ELF-1 (cell line): Measurements from ENCODE around the gene AIRE.

Experiments
- DNase-seq: peaks from one replicate; pipeline ENCODE4 v3.0.0-alpha.2; 2016; ENCODE audit warnings: low read depth, low spot score

Gene AIRE

GRCh38 chr21:44304877-44305293 lies 19.2 kb downstream of the AIRE start:
- DNase-seq = peak; percentile 69

GRCh38 chr21:44305691-44306090 lies 20.0 kb downstream of the AIRE start:
- no peak for DNase-seq

GRCh38 chr21:44306936-44307704 lies 21.4 kb downstream of the AIRE start:
- DNase-seq = peak; percentile 25

- no peak for DNase-seq
These were observed 25.2 kb downstream of the AIRE start for GRCh38 chr21:44310628-44311507.

GRCh38 chr21:44312089-44312488 lies 26.4 kb downstream of the AIRE start:
- DNase-seq = no peak

GRCh38 chr21:44312716-44313115 lies 27.0 kb downstream of the AIRE start:
- DNase-seq = no peak

GRCh38 chr21:44313451-44313850 lies 27.8 kb downstream of the AIRE start:
- DNase-seq = no peak

GRCh38 chr21:44314128-44314527 lies 28.5 kb downstream of the AIRE start:
- no peak for DNase-seq

- DNase-seq = no peak
These were observed 28.9 kb downstream of the AIRE start for GRCh38 chr21:44314561-44314960.

- no peak for DNase-seq
These were observed 30.1 kb downstream of the AIRE start for GRCh38 chr21:44315691-44316203.

- no peak for DNase-seq
These were observed 30.7 kb downstream of the AIRE start for GRCh38 chr21:44316277-44316900.

GRCh38 chr21:44317241-44317782 lies 31.6 kb downstream of the AIRE start:
- no peak for DNase-seq

- no peak for DNase-seq
These were observed 32.2 kb downstream of the AIRE start for GRCh38 chr21:44317871-44318270.

- no peak for DNase-seq
These were observed 33.0 kb downstream of the AIRE start for GRCh38 chr21:44318489-44319285.

- DNase-seq = no peak
These were observed 33.9 kb downstream of the AIRE start for GRCh38 chr21:44319407-44320065.

- no peak for DNase-seq
These were observed 35.2 kb downstream of the AIRE start for GRCh38 chr21:44320847-44321246.

- no peak for DNase-seq
These were observed 36.3 kb downstream of the AIRE start for GRCh38 chr21:44321846-44322450.

- no peak for DNase-seq
These were observed 37.1 kb downstream of the AIRE start for GRCh38 chr21:44322621-44323325.

- DNase-seq = no peak
These were observed 37.9 kb downstream of the AIRE start for GRCh38 chr21:44323591-44323990.
